ENCODE measurements around the gene ADPRHL1. TPM values are rescaled to one million over a fixed set of nuclear protein-coding genes. Genes with fewer than 3 reads are reported as not detected.

Gene ADPRHL1
- total RNA-seq, 1 donor from 2014 or later = 3.1 TPM

DNA sequence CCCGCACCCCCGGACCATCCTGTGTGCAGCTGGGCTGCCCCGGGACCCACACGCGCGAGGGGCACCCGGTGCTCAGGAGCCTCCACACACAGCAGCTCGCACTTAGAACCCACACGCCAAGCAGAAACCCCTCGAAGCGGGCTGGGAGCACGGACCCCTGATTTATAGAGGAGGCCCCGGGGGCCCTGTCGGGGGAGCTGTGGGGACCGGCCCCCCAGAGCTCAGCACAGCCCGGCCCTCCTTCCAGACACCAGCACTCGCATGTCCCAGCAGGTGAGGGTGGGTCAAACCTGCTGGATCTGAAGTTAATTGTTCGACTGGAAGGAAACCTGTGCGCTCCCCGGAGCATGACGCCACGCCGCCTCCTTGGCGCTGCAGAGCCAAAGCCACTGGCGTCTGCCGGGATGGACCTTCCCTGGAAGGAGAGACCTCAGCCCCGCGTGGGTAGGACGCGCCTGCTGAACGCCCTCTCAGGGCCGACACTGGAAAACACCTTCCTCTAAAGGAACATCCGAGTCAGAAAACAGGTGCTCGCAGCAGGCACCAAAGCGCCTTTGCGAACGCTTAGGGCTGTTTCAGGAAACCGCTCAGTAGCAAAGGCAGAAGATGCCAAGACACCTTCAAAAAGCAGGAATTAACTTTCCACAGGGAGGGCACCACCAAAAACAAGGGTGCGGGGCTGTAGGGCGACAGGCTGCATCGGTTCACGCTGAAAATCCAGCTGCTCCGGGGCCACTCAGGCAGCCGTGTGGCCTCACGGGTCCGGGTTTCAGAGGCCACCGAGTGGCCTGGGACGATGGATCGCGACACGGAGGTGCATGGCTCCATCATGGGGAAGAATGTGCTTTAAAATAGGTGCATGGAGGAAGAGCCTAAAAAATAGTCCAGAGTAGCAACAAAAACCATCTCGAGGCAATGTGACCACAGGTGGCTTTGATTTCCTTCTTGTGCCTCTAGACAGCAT is 51.6 kb downstream of the ADPRHL1 start:
- Histone ChIP-seq H3K27me3 (ENCODE audit: insufficient read depth, low read length) (no peaks in the 10 kb centered on the region), H3K9me3 (ENCODE audit: insufficient read depth, low read depth, low read length) (no peaks in the 10 kb centered on the region), H3K79me2 (ENCODE audit: insufficient read depth, low read length) (no peaks in the 10 kb centered on the region), H3K36me3 (ENCODE audit: insufficient read depth, low read length) (no peaks in the 10 kb centered on the region), H4K20me1 (ENCODE audit: insufficient read depth, low read length) (no peaks in the 10 kb centered on the region), H2AFZ (ENCODE audit: low read depth, low read length) (no peak overlapping the region), H3K4me1 (ENCODE audit: insufficient read depth, low read length) (peaks cover 21% of the 10 kb centered on the region), H3K9ac (ENCODE audit: low read length) (no peak overlapping the region), H3K4me3 (ENCODE audit: insufficient read depth, low read depth, low read length) (no peak overlapping the region), H3K4me2 (ENCODE audit: low read length) (no peak overlapping the region), H3K27ac (ENCODE audit: low read depth, low read length) (no peak overlapping the region)
- TF ChIP-seq, protein P1, sequence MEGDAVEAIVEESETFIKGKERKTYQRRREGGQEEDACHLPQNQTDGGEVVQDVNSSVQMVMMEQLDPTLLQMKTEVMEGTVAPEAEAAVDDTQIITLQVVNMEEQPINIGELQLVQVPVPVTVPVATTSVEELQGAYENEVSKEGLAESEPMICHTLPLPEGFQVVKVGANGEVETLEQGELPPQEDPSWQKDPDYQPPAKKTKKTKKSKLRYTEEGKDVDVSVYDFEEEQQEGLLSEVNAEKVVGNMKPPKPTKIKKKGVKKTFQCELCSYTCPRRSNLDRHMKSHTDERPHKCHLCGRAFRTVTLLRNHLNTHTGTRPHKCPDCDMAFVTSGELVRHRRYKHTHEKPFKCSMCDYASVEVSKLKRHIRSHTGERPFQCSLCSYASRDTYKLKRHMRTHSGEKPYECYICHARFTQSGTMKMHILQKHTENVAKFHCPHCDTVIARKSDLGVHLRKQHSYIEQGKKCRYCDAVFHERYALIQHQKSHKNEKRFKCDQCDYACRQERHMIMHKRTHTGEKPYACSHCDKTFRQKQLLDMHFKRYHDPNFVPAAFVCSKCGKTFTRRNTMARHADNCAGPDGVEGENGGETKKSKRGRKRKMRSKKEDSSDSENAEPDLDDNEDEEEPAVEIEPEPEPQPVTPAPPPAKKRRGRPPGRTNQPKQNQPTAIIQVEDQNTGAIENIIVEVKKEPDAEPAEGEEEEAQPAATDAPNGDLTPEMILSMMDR (IDR thresholded peaks at IDR 0.05; ENCODE audit: insufficient read depth, low read depth, low read length) = no peak
- TF ChIP-seq EZH2 (IDR thresholded peaks at IDR 0.05; ENCODE audit: insufficient read depth, low read length) = no peak
- no peaks in the 10 kb centered on the region for H3K9me3 Mint-ChIP-seq (ENCODE audit: unreplicated experiment)
- no peak overlapping the region for H3K4me3 Mint-ChIP-seq (ENCODE audit: unreplicated experiment)
- FAIRE-seq (no peak), DNase-seq (ENCODE audit: low read depth) (no peak)
- H3K27ac Mint-ChIP-seq (ENCODE audit: unreplicated experiment) = no peak overlapping the region
- H3K36me3 Mint-ChIP-seq (ENCODE audit: low read depth, unreplicated experiment) = no peaks in the 10 kb centered on the region
- peaks cover 28% of the 10 kb centered on the region for H3K27me3 Mint-ChIP-seq (ENCODE audit: low read depth, unreplicated experiment)
- peaks cover 8% of the 10 kb centered on the region for H3K4me1 Mint-ChIP-seq (ENCODE audit: low read depth, unreplicated experiment)

DNA sequence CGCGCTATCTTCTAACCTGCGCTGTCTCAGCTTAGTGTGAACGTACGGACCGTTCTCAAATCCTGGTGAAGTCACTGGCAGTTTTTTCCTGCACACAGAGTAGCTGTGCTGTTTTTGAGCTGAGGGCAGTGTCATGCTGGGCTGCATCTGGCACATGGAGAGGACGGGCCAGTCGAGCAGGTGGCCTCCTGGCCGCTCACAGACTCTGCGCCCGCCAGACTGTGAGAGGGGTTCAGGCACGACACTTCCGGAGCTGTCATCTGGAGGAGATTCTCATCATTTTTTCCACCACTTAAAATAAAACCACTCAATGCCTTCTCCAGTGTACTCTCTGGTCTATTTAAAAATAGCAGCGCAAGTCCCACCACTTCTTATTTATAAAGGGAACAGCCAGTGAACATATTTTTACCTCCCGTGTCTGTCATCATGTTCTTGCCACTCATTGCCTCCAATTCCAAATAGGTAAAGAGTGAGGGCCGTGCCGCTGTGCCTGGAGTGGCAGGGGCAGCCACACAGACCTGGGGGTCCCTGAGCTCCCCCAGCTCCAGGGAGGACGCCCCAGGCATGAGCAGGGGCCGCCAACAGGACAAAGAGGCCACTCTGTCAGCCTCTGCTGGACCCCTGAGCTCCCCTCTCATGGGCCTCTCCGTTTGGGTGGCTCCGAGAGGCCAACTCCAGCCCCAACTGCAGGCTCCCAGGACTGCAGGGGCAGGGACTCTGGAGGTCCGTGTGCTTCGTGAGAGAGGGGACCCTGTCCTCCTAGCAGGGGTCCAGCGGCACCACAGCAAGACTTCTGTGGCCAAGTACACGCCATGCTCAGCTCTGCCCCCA is 52.5 kb downstream of the ADPRHL1 start:
- H3K27me3 ChIP-seq (ENCODE audit: insufficient read depth, low read length) = no peaks in the 10 kb centered on the region
- no peaks in the 10 kb centered on the region for H4K20me1 ChIP-seq (ENCODE audit: insufficient read depth, low read length)
- Mint-ChIP-seq H3K9me3 (ENCODE audit: unreplicated experiment) (no peaks in the 10 kb centered on the region), H3K27me3 (ENCODE audit: low read depth, unreplicated experiment) (peaks cover 21% of the 10 kb centered on the region), H3K36me3 (ENCODE audit: low read depth, unreplicated experiment) (no peaks in the 10 kb centered on the region), H3K27ac (ENCODE audit: unreplicated experiment) (no peak overlapping the region), H3K4me1 (ENCODE audit: low read depth, unreplicated experiment) (peaks cover 8% of the 10 kb centered on the region), H3K4me3 (ENCODE audit: unreplicated experiment) (peak overlapping the region; percentile 8)
- DNase-seq (ENCODE audit: low read depth) = no peak
- no peak overlapping the region for H3K4me3 ChIP-seq (ENCODE audit: insufficient read depth, low read depth, low read length)
- no peaks in the 10 kb centered on the region for H3K36me3 ChIP-seq (ENCODE audit: insufficient read depth, low read length)
- H2AFZ ChIP-seq (ENCODE audit: low read depth, low read length) = no peak overlapping the region
- H3K9ac ChIP-seq (ENCODE audit: low read length) = no peak overlapping the region
- H3K79me2 ChIP-seq (ENCODE audit: insufficient read depth, low read length) = no peaks in the 10 kb centered on the region
- no peaks in the 10 kb centered on the region for H3K9me3 ChIP-seq (ENCODE audit: insufficient read depth, low read depth, low read length)
- no peak overlapping the region for H3K4me2 ChIP-seq (ENCODE audit: low read length)
- FAIRE-seq = peak; percentile 5
- peaks cover 17% of the 10 kb centered on the region for H3K4me1 ChIP-seq (ENCODE audit: insufficient read depth, low read length)
- no peak overlapping the region for H3K27ac ChIP-seq (ENCODE audit: low read depth, low read length)
- TF ChIP-seq EZH2 (IDR thresholded peaks at IDR 0.05; ENCODE audit: insufficient read depth, low read length) = no peak
- TF ChIP-seq, protein P1 (IDR thresholded peaks at IDR 0.05; ENCODE audit: insufficient read depth, low read depth, low read length) = no peak
